ENCODE data around the gene ANTXR2.

Gene ANTXR2

DNA sequence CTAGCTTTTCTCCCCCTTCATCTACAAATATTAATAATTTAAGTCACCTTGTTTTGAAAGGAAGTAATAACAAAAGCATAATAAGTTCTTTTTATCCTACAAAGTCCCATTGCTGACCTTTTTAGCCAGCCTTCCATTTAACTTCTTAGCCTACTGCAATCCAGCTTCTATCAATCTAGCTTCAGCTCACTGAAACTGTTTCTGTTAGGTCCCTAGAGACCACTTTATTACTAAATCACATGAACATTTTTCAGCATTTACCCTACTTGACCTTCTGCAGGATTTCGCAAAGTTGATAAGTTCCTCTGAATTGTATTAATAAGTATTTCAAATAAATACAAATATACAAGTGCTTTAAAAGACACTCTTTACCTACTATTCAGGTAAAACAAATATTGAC, 186.5 kb downstream of the ANTXR2 start:
- DNase-seq (ENCODE audit: extremely low spot score): no peak

DNA sequence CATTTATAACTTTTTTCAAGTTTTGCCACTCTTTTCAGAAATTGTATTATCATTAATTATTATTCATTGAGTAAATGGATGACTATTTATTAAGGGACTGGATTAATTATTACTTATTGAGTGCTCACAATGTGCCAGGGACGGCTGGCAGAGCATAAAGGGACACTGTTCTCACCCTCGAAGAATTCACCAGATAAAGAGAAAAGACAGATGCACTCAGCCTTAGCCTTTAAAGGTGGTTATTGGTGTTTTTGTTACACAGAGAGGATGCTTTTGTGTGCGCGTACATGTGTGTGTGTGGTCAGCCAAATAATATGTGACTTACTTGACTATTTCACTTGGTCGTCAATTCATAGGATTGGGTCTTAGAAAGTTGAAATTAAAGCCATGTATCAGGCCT, 187.0 kb downstream of the ANTXR2 start:
- POLR2A ChIA-PET: no interaction called here
- DNase-seq (ENCODE audit: extremely low spot score): no peak
- CTCF ChIA-PET: no interaction called here
- TF ChIP-seq, protein P1, sequence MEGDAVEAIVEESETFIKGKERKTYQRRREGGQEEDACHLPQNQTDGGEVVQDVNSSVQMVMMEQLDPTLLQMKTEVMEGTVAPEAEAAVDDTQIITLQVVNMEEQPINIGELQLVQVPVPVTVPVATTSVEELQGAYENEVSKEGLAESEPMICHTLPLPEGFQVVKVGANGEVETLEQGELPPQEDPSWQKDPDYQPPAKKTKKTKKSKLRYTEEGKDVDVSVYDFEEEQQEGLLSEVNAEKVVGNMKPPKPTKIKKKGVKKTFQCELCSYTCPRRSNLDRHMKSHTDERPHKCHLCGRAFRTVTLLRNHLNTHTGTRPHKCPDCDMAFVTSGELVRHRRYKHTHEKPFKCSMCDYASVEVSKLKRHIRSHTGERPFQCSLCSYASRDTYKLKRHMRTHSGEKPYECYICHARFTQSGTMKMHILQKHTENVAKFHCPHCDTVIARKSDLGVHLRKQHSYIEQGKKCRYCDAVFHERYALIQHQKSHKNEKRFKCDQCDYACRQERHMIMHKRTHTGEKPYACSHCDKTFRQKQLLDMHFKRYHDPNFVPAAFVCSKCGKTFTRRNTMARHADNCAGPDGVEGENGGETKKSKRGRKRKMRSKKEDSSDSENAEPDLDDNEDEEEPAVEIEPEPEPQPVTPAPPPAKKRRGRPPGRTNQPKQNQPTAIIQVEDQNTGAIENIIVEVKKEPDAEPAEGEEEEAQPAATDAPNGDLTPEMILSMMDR (IDR thresholded peaks at IDR 0.05; ENCODE audit: control extremely low read depth, extremely low read depth, low read depth, missing control alignments): no peak

More for the DNA sequence above, 186.5 kb downstream of the ANTXR2 start:
- ChIA-PET POLR2A (no interaction called here), CTCF (interaction anchor here (1.6 kb wide), 1 partner anchor 9 kb away, joined by 4 read pairs; no protein-coding TSS in a partner anchor)
- TF ChIP-seq, protein P1 (IDR thresholded peaks at IDR 0.05; ENCODE audit: control extremely low read depth, extremely low read depth, low read depth, missing control alignments): no peak

DNA sequence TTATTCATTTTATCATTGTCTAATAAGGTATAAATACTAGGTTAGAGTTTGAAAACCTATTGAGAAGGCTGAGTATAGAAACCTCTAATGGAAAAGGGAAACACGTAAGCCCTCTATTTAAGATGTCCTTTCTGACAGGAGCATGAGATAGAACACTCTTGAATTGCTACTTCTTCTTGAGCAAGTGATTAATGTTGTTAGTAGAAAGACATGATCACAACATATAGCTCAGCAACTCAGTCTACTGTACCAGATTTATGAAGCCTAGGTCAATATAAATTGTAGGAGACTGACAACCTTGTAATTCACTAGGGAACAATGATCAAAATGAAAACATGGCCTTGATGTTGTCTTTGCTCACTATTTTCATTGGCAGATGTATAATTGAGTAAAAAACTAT, 189.7 kb downstream of the ANTXR2 start:
- TF ChIP-seq, protein P1 (IDR thresholded peaks at IDR 0.05; ENCODE audit: control extremely low read depth, extremely low read depth, low read depth, missing control alignments): no peak
- ChIA-PET CTCF (interaction anchor here (1.2 kb wide), 1 partner anchor 14 kb away, joined by 3 read pairs; no protein-coding TSS in a partner anchor), POLR2A (no interaction called here)
- no peak for DNase-seq (ENCODE audit: extremely low spot score)

DNA sequence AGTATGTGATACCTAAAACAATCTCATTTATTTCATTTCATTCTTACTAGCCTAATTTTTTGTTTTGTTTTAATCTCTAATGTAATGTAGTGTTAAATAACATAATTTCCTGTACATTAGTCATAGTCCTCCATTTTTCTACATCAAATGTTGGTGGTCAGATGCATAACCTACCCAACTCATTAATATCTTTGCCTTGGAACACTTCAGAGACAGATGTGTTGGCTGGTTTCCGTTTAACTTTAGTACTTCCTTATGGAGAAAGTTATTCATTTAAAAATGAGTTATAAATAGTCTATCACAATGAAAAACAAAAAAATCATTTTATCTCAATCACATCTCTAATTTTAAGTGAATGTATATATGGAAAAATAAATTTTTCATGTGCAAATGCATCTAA, 190.2 kb downstream of the ANTXR2 start:
- DNase-seq (ENCODE audit: extremely low spot score): no peak
- TF ChIP-seq, protein P1 (IDR thresholded peaks at IDR 0.05; ENCODE audit: control extremely low read depth, extremely low read depth, low read depth, missing control alignments): no peak
- ChIA-PET CTCF (no interaction called here), POLR2A (interaction anchor here (0.6 kb wide), 1 partner anchor 737 kb away, joined by 4 read pairs; no protein-coding TSS in a partner anchor)

DNA sequence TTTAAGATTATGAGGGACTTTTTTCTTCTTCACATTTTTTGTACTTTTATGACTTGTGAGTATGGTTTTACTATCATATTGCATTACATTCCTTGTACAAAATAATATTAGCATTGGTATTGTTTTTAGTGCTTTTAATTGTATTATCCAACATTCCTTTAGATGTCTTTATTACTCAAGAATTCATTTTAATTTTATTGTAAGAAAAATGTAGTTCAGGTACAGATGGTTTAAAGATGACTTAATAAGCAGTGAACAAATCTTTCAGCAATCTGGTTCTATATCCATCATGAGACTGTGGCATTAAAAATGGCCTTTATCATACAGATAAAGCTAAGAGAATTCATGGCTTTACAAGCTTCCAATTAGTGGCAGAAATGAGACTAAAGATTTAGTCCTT, 191.6 kb downstream of the ANTXR2 start:
- TF ChIP-seq, protein P1 (IDR thresholded peaks at IDR 0.05; ENCODE audit: control extremely low read depth, extremely low read depth, low read depth, missing control alignments): no peak
- CTCF ChIA-PET: no interaction called here
- DNase-seq (ENCODE audit: extremely low spot score): no peak
- POLR2A ChIA-PET: no interaction called here

DNA sequence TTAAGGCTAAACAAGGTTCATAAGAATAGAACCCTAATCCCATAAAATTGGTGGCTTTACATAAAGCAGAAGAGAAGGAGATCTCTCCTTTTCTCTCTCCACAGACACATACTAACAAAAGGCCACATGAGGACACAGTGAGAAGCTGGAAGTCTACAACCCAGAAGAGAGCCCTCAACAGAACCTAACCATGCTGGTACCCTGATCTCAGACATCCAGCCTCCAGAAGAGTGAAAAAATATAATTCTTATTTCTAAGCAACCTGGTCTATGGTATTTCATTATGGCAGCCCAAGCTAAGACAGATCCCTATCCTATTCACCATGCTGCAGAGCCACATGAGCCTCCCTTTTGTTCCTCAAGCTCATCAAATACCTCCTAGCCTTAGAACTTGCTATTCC, 195.5 kb downstream of the ANTXR2 start:
- CTCF ChIA-PET: interaction anchor here (1.6 kb wide), 1 partner anchor 10 kb away, joined by 4 read pairs; no protein-coding TSS in a partner anchor
- TF ChIP-seq, protein P1 (IDR thresholded peaks at IDR 0.05; ENCODE audit: control extremely low read depth, extremely low read depth, low read depth, missing control alignments): no peak
- DNase-seq (ENCODE audit: extremely low spot score): no peak
- POLR2A ChIA-PET: no interaction called here
